Limb (tissue), 2 donors: ENCODE data around the gene GIMAP4.
"Not testable (repeated sequence)": the region's sequence is repeated elsewhere in the genome, so short reads cannot be mapped to it uniquely, and the experiment has no call there.

Experiments
- DNase-seq, 2 donors: peaks; one replicate each; pipeline ENCODE4 v3.0.0-alpha.2; 2016; ENCODE audit errors: extremely low spot score in 2 of 2

GIMAP4 gene

DNA sequence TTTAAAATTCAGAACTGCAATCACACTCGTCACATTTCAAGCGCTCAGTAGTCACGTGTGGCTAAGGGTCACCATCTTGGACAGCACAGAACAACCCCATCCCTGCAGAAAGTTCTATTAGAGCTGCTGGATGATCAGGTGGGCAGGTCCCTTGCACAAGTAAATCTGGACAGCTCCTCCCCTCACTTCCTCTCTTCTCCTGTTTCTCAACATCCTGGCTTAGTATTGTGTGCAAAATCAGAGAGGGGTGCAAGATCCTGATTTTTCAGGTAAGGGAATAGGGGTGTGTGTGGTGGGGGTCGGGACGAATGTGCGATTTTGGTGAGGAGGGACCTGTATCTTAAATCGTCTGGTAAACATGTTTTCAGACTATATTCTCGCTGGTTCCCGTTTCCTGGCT is at the start of gene GIMAP4:
GIMAP4 (plus strand) TSS at position 222 of the 400 bp plus-strand sequence. CDS start 2,512 bp downstream, outside the sequence.
- DNase-seq: no peak

DNA sequence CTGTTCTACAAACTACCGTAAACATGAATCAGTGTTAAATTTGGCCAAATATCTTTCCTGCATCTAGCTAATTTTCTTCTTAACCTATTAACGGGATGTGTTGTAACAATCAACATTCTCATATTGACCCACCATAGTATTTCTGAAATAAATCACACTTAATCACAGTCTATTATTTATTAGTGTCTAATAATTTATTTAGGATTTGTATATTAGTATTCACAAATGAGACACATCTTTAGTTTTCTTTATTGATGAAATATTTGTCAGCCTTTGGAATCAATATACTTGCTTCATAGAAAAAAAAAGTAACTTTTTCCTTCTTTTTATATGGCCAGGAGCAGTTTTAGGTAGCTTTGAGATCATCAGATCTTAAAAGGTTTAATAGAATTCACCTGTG is 47.9 kb upstream of the GIMAP4 start:
- no peak for DNase-seq

DNA sequence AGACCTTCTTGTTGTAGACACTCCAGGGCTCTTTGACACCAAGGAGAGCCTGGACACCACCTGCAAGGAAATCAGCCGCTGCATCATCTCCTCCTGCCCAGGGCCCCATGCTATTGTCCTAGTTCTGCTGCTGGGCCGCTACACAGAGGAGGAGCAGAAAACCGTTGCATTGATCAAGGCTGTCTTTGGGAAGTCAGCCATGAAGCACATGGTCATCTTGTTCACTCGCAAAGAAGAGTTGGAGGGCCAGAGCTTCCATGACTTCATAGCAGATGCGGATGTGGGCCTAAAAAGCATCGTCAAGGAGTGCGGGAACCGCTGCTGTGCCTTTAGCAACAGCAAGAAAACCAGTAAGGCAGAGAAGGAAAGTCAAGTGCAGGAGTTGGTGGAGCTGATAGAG is 47.0 kb upstream of the GIMAP4 start:
- DNase-seq: no peak

DNA sequence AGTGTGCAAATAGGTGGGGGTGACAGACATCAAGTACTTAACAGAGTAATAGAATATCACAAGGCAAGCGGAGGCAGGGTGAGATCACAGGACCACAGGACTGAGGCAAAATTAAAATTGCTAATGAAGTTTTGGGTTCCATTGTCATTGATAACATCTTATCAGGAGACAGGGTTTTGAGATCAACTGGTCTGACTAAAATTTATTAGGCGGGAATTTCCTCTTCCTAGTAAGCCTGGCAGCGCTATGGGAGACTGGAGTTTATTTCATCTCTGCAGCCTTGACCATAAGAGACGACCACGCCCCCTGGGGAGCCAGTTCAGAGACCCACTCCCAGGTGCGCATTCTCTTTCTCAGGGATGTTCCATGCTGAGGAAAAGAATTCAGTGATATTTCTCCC is 44.3 kb upstream of the GIMAP4 start:
- not testable (repeated sequence) for DNase-seq

DNA sequence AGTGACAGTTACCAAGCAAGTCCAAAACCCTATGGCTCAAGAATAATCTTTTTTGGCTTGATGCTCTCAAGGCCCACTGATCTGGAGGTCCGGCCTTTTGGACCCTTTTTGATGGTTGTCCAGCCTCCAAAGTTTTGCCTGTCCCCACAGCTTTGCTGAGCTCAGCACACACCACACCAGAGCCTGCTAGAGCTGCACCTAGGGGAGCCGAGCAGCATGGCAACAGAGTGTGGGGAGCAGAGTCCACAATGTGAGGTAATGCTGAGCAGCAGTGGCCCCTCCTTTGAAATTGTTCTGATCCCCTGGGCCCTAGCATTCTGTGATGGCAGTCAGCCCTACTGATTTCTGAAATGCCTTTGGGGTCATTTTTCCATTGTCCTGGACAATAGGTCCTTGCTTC is 43.2 kb upstream of the GIMAP4 start:
- DNase-seq: no peak

DNA sequence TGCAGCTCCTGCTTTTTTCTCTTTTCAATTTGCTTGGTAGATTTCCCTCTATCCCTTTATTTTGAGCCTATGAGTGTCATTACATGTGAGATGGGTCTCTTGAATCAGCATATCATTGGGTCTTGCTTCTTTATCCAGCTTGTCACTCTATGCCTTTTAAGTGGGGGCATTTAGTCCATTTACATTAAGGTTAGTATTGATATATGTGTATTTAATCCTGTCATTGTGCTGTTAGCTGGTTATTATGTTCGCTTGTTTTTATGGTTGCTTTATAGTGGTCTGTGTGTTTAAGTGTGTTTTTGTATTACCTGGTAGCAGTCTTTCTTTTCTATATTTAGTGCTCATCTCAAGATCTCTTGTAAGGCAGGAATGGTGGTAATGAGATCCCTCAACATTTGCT is 35.5 kb upstream of the GIMAP4 start:
- DNase-seq: no peak

DNA sequence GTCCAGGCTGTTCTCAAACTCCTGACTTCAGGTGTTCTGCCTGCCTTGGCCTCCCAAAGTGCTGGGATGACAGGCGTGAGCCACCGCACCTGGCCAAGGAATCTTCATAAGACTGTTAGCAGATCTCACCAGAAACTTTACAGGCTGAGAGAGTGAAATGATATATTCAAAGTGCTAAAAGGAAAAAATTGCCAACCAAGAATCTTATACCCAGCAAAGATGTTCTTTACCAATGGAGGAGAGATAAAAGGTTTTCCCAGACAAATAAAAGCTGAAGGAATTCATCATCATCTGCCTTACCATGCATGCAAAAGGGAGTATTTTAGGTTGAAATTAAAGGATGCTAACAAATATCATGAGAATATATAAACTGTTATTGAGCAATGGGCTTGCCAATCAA is 28.9 kb upstream of the GIMAP4 start:
- no peak for DNase-seq

DNA sequence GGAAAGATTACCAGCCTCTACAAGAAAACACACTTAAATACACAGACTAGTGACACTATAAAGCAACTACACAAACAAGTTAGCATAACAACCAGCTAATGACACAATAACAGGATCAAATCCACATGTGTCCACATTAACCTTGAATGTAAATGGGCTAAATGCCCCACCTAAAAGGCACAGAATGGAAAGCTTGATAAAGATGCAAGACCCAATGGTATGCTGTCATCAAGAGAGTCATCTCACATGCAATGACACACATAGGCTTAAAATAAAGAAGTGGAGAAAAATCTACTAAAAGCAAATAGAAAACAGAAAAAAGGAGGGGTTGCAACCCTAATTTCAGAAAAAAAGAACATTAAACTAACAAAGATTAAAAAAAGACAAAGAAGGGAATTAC is 14.0 kb upstream of the GIMAP4 start:
- DNase-seq: no peak

DNA sequence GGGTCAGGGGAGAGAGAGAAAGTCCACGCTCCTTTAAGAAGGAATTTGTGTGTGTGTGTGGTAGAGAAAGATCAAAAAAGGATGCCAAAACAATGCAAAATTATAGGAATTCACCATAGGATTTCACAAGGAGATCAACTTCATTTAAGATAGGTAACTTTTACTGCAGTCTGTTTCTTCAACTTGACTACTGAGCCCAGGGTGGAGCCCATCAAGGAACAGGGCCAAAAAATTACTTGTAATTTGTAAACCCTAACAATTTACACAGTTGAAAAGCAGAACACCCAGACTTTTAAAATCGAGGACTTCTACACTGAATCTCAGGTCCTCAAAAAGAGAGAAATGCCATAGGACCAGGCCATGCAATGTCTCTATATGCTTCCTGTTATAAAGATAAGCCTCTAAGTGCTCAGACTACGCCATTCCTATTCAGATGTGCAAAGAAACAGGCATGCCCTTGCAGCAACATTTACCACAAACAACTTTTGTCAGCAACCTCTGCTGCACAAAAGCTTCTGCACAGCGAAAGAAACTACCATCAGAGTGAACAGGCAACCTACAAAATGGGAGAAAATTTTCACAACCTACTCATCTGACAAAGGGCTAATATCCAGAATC is 10.6 kb upstream of the GIMAP4 start:
- DNase-seq: no peak

DNA sequence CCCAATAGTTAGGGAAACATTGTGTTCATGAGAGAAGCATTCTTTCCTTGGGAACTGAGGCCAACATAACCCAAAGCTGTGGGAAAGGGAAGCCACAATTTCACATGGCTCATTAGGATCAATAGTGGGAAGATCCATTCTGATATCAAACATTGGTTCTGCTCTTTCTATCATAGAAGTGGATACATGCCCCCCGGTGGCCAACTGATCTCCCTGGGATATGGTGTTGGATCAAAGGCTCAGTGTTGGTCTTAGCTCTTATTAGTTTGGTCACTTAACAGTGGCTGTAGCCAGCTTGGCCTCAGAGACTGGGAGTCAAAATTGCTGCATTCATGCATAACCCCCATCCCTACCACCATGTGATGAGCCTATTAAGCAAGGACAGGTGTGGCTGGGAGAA is 6.7 kb upstream of the GIMAP4 start:
- no peak for DNase-seq

DNA sequence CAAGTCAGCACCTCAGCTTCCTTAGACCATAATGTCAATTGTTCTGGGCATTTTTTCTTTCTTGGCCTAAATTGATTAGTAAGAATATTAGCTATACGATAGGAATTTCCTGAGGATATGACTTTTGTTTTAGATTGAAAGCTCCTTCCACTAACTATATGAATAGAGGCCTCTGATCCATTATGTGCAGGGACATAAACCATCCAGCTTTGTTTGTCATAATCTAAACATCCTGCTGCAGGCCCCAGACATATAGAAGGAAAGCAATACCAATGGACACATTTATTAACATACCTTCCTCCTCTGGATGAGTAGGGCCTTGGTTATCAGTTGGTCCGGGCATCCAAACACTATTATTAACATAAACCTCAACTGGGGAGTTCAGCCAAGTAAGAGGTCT is 4.3 kb upstream of the GIMAP4 start:
- DNase-seq: no peak

DNA sequence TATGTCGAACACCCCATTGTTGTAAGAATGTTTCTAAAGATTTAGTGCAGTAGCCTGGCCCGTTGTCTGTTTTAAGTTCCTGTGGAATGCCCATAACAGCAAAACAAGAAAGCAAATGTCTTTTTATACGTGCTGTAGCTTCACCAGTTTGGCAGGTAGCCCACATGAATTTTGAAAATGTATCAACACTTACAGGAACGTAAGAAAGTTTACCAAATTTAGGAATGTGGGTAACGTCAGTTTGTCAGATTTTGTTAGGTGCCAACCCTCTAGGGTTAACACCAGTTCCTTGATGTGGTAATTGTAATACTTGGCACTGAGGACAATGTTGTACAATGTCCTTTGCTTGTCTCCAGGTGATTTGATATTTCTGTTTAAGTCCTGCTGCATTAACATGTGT is 3.2 kb upstream of the GIMAP4 start:
- DNase-seq: no peak

DNA sequence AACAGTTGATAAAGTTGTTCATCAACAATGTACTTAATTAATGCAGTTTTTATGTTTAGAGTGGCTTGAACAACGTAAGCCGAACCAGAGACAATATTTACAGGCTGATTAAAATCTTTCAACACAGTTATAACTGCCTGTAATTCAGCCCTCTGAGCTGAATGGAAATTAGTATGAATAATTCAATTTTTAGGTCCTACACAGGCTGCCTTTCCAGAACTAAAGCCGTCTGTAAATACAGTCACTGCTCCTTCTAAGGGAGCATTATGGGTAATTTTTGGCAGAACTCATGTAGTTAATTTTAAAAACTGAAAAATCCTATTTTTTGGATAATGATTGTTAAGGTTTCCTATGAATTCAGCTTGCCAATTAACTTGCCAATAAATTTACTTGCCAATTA is 2.6 kb upstream of the GIMAP4 start:
- DNase-seq: no peak

DNA sequence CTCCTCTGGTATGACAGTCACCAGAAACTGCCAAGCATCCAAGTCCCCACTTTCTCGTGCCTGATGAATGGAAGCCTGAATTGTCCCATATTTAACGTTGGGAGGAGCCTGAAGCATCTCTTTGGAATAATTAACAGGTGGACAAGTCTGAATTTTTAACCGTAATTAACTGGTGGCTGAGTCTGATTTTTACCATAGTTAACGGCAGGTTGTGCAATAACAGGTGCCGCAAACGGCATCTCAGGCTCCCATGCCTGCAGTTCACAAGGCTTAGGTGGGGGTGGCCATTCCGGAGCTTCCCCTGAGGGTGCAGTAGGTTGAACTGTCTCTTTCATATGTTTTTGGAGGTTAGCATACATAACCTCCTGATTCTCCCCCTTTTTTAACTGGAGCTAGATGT is 2.0 kb upstream of the GIMAP4 start:
- DNase-seq: no peak

DNA sequence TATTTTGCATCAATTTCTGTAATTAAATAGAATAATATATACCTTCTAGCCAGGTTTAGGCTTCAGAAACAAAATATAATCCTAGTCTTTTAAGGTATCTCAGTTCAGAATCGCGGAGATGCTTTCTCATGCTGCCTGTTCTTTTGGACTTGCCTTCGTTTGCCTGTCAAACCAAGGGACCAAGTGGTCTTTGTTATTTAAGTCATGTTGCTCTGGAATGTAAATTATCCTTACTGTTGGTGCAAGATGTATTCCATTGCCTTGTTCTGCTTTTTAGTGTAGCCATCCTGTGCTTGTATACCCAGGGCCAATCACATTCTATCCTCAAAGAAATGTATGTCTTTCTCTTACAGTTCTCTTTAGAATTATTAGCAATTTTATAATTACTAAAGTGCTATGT is 1.1 kb upstream of the GIMAP4 start:
- no peak for DNase-seq

DNA sequence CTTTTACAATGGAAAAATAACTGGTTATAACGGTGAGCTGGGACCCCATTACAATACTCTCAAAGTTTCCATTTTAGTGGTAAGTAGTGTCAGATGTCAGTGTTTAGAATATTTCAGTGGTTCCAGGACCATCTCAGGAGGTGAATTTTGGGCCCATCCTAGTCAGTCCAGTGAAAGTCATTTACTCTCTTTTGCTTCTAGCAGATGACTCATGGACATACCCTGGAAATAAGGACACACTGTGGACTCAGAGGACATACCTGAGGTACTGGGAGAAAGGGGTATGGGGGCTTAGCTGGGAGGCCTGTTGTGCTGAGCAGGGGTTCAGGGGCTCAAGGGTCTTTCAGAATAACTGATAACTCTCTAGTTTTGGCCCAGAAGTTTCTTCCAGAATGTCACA is 618 bp upstream of the GIMAP4 start:
- DNase-seq: no peak

DNA sequence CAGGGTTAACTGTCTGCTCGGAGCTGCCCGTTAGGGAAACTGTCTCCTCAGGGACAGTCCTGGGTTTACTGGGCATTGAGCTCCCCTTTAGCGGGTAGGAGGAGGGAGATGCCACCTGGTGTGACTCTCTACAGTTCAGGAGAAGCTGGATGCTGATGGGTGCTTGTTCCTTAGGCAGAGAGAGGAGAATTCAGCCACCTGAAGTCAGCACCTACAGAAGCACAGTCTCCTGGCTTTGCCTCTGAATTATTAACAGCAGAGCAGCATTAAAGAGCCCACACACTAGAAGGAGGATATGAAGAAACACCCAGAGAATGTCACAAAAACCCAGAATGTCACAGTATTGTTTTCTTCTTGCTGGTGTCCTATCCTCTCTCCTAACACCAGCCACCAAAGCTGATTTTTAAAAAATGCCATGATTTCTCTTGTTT is 696 bp downstream of the GIMAP4 start:
- DNase-seq: no peak

DNA sequence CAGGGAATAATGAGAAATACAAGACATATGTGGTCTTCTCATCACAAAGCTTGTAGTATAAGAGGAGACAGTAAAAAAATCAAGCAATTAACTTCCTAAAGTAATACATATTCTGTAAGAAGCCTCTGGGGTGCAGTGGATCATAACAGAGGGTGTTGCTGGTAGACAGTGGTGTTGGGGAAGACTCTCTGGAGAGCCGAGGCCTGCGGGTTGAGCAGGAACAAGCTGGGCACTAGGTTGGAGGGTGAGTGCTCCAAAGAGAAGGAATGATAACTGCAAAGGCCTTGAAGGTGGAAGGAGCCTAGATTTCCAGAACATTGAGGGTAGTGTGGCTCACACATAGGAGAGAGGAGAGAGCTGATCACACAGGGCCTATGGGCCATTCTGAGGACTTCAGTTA is 1.5 kb downstream of the GIMAP4 start:
- no peak for DNase-seq

DNA sequence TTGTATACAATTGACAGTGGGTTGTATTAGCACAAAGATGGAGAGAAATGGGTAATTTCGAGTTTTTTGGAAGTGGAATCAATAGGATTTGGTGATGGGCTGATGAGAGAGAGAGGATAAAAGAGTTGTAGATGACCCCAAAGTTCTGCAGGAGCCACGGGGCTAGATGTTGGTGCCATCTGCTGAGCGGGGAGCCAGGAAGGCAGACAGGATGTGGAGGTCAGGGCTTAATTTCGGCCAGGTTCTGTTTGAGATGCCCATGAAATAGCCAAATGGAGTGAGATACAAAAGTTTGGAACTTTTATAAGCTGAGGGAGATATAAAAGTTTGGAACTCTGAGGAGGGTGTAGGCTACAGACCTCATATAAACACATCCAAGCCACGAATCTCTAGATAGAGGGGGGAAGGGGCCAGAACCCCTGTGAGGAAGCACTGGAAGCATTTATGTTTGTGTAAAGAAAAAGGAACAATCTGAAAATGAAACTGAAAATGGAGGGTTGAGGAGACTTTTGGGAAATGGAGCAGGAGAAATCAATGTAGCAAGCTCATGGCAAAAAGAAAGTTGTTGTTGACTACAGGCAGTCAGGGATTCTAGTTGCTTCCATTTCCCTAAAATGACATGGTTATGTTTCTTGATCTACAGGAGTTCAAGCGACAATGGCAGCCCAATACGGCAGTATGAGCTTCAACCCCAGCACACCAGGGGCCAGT is 2.2 kb downstream of the GIMAP4 start:
- DNase-seq: no peak

DNA sequence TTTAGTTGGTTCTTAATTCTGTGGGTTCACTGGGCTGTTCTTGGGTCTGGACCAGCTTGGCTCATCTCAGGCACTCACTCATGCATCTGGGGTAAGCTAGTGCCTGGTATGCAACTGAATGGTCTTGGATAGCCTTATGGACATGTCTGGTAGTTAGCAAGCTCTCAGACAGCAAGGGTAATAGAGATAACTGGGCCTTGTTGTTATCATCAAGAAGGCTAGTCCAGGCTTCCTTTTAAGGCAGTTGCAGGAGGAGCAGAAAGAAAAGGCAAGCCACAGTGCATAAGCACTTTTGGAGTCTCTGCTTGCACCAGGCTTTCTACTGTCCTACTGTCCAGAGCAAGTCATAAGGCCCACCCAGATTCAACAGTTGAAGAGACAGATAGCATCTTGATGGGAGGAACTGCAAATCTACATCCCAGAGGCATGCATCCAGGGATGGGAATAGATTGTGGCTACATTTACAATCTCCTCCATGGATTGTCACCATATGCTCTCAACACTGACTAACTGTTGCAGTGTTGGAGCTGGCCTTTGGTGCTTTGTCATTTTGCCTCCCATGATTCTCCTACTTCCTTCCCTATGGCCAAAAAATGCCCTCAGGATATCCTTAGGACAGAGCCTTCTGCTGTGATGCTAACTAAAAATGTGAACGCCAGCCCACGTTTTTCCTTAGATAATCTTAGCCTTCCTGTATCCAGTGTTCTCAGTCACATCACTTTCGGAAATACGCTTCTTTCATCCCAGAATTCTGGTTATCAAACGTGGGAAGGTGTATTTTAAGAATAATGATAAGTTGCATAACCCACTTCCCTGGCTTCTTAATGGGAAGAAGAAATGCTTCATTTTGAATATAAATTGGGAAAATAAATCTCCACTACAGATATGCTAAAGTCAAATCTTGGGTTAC is 3.6 kb downstream of the GIMAP4 start:
- no peak for DNase-seq

DNA sequence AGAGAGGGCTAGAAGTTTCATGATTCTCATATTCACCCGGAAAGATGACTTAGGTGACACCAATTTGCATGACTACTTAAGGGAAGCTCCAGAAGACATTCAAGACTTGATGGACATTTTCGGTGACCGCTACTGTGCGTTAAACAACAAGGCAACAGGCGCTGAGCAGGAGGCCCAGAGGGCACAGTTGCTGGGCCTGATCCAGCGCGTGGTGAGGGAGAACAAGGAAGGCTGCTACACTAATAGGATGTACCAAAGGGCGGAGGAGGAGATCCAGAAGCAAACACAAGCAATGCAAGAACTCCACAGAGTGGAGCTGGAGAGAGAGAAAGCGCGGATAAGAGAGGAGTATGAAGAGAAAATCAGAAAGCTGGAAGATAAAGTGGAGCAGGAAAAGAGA is 5.3 kb downstream of the GIMAP4 start:
- DNase-seq: no peak

DNA sequence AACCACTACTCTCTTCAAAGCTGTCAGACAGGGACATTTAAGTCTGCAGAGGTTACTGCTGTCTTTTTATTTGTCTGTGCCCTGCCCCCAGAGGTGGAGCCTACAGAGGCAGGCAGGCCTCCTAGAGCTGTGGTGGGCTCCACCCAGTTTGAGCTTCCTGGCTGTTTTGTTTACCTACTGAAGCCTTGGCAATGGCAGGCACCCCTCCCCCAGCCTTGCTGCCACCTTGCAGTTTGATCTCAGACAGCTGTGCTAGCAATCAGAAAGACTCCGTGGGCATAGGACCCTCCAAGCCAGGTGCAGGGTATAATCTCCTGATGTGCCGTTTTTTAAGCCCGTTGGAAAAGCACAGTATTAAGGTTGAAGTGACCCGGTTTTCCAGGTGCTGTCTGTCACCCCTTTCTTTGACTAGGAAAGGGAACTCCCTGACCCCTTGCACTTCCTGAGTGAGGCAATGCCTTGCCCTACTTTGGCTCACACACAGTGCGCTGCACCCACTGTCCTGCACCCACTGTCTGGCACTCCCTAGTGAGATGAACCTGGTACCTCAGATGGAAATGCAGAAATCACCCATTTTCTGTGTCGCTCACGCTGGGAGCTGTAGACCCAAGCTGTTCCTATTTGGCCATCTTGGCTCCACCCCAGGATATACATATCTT is 12.9 kb downstream of the GIMAP4 start:
- not testable (repeated sequence) for DNase-seq
